Peyer's patch (tissue), 4 donors: ENCODE data around the gene TCF12. TPM values are rescaled to one million over a fixed set of nuclear protein-coding genes. Genes with fewer than 3 reads are reported as not detected.

Experiments used
- DNase-seq, 3 donors: peaks; one replicate each; pipeline ENCODE4 v3.0.0-alpha.2; 2017 to 2019
- H3K27ac ChIP-seq, 4 donors: fragments of 200-600 bp; sonication (generic); one replicate each; pipeline ENCODE4 v1.5.1; 2016 to 2019
- H3K27me3 ChIP-seq, 2 donors: fragments of 200-600 bp; sonication (generic); one replicate each; pipeline ENCODE4 v1.5.1; 2019
- H3K36me3 ChIP-seq, 3 donors: fragments of 200-600 bp; sonication (generic); one replicate each; pipeline ENCODE4 v1.5.1; 2016 to 2019
- H3K4me1 ChIP-seq, 4 donors: fragments of 200-600 bp; sonication (generic); one replicate each; pipeline ENCODE4 v1.5.1; 2016 to 2019
- H3K4me3 ChIP-seq, 4 donors: fragments of 200-600 bp; sonication (generic); 1 replicate in 3 of 4; 2 replicates in 1 of 4; pipeline ENCODE4 v1.5.1; 2016 to 2019; ENCODE audit warnings: mild to moderate bottlenecking in 1 of 4
- H3K9me3 ChIP-seq, 4 donors: fragments of 200-600 bp; sonication (generic); one replicate each; pipeline ENCODE4 v1.5.1; 2016 to 2019; ENCODE audit warnings: mild to moderate bottlenecking in 1 of 4
- POLR2A ChIP-seq, 2 donors: fragments of 450-650 bp; IDR thresholded peaks; one replicate each; pipeline ENCODE4 v1.5.1; 2017; ENCODE audit warnings: antibody characterized with exemption in 2 of 2, mild to moderate bottlenecking in 2 of 2, moderate library complexity in 2 of 2
- total RNA-seq, 4 donors: library from RNA; depleted of rRNA; stranded (reverse); fragments of >200 nt; gene quantifications; one replicate each; pipeline ENCODE4 v1.1.0, GENCODE V29; 2016
- TF ChIP-seq, protein P1 (sequence below), 6 experiments: fragments of 450-650 bp in 4 of 6; fragments of 200-600 bp in 2 of 6; sonication (generic) in 1 of 6; IDR thresholded peaks; one replicate each; pipeline ENCODE4 v1.5.1; 2017 to 2019; ENCODE audit warnings: antibody characterized with exemption in 6 of 6, mild to moderate bottlenecking in 3 of 6, moderate library complexity in 1 of 6

The TCF12 gene
- total RNA-seq, 4 donors from 2014 or later = 98.4 to 815 (median 215) TPM

DNA sequence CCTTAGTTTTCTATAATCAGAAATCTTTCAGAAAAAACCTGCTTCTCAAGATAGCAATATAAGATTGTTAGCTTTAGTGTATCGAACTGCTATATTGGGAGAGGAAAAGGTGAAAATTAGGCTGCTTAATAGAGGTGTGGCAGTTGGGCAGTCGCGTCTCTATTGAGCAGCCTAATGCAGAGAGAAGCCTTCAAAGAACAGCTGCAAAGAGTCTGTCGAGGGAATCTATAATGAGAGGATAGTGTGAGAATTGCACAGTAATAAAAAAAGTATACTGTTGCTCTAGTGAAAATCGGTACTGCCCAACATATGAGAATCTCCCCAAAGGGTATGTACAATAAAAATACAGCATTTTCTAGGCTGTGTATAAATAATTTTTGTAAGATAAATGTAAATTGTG, 184.4 kb downstream of the TCF12 start:
- no peak for DNase-seq
- H3K27me3 ChIP-seq = no peaks in the 10 kb centered on the region
- no peaks in the 10 kb centered on the region for H3K4me1 ChIP-seq
- H3K36me3 ChIP-seq = no peaks in the 10 kb centered on the region
- TF ChIP-seq, protein P1, sequence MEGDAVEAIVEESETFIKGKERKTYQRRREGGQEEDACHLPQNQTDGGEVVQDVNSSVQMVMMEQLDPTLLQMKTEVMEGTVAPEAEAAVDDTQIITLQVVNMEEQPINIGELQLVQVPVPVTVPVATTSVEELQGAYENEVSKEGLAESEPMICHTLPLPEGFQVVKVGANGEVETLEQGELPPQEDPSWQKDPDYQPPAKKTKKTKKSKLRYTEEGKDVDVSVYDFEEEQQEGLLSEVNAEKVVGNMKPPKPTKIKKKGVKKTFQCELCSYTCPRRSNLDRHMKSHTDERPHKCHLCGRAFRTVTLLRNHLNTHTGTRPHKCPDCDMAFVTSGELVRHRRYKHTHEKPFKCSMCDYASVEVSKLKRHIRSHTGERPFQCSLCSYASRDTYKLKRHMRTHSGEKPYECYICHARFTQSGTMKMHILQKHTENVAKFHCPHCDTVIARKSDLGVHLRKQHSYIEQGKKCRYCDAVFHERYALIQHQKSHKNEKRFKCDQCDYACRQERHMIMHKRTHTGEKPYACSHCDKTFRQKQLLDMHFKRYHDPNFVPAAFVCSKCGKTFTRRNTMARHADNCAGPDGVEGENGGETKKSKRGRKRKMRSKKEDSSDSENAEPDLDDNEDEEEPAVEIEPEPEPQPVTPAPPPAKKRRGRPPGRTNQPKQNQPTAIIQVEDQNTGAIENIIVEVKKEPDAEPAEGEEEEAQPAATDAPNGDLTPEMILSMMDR (IDR thresholded peaks at IDR 0.05) = no peak
- TF ChIP-seq POLR2A (IDR thresholded peaks at IDR 0.05) = no peak
- H3K27ac ChIP-seq = no peak overlapping the region
- H3K4me3 ChIP-seq = no peak overlapping the region
- no peaks in the 10 kb centered on the region for H3K9me3 ChIP-seq

DNA sequence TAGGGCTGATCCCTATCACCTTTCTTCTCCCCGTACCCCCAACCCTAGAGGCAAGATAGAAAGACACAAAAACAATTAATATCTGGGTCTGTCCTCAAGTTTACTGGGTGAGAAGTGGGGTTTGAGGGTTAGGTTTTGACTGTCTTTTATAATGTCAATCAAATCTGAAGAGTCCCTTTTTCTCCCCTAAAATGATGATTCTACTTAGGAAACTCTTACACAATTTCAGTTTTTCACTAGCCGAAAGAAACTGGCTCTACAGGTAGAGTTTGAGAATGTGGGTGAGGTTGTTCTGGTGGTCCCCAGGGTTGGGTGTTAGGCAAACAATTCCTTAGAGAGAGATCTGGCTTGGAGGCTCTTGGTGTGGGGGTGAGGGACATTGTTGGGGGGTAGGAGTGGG, 189.9 kb downstream of the TCF12 start:
- Histone ChIP-seq H3K9me3 (no peaks in the 10 kb centered on the region), H3K4me1 (peaks cover 0 to 10% (median 0%) of the 10 kb centered on the region in 4 donors), H3K27me3 (no peaks in the 10 kb centered on the region), H3K36me3 (no peaks in the 10 kb centered on the region), H3K27ac (no peak overlapping the region), H3K4me3 (no peak overlapping the region)
- no peak for TF ChIP-seq POLR2A (IDR thresholded peaks at IDR 0.05)
- TF ChIP-seq, protein P1 (IDR thresholded peaks at IDR 0.05) = no peak
- DNase-seq = no peak

DNA sequence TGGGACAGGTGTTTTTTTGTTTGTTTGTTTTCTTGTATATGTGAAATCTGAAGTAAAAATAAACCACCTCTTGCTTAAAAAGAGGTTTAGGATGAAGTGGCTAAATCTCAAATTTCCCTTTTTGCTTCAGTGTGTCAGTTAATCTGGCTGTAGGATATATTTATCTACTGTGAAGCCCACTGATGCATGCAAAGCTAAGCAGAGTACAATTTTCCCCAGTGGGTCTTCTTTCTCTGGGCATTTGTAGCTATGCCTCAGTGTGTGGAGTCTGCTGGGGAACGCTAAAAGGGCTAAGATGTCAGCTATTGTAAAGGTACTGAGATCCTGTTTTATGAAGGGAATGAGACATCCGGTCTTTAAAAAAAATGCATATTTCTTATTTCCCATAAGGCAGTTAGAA, 190.6 kb downstream of the TCF12 start:
- Histone ChIP-seq H3K36me3 (no peaks in the 10 kb centered on the region), H3K4me1 (peaks cover 0 to 17% (median 0%) of the 10 kb centered on the region in 4 donors), H3K27me3 (no peaks in the 10 kb centered on the region), H3K9me3 (no peaks in the 10 kb centered on the region), H3K27ac (no peak overlapping the region), H3K4me3 (no peak overlapping the region)
- no peak for TF ChIP-seq POLR2A (IDR thresholded peaks at IDR 0.05)
- TF ChIP-seq, protein P1 (IDR thresholded peaks at IDR 0.05) = no peak
- DNase-seq = no peak

DNA sequence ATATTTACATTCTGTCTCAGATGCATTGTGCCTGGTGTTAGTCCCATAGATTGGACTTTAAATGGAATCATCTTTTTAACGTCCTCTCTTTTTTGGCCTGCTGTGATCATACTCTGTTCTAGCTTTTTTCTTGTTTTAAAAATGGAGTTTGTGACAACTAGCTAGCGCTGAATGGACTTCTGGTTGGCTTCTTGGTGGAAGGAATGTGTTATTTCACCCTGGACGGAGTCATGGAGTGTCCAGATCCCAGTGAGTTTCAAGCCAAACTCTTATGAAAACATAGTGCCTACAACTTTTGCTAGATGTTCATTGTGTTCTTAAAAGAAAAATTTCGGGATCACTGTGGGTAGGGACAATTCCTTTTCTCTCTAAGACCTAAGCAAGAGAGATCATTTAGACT, 192.6 kb downstream of the TCF12 start:
- Histone ChIP-seq H3K4me1 (peaks cover 0 to 25% (median 0%) of the 10 kb centered on the region in 4 donors), H3K9me3 (no peaks in the 10 kb centered on the region), H3K27me3 (no peaks in the 10 kb centered on the region), H3K36me3 (no peaks in the 10 kb centered on the region), H3K4me3 (no peak overlapping the region), H3K27ac (no peak overlapping the region)
- no peak for DNase-seq
- no peak for TF ChIP-seq POLR2A (IDR thresholded peaks at IDR 0.05)
- TF ChIP-seq, protein P1 (IDR thresholded peaks at IDR 0.05) = no peak

DNA sequence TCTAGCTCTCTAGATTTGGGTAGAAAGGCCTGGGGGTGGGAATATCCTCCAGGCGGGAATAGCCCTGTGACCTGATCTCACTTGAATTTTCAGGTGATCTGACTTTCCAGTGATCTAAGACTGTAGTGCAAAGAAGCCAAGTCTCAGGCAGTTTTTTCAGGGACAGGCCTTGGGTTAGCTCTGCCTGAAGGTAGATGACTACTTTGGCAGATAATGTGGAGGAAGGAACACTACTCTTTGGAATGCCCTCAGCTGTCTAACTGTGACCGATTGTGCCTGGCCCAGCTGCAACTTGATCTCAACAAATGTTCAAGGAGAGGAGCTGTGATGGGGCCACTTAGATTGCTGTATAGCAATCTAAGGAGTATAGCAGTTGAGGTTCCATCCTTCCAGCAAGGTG, 193.7 kb downstream of the TCF12 start:
- Histone ChIP-seq H3K9me3 (no peaks in the 10 kb centered on the region), H3K4me3 (no peak overlapping the region), H3K27me3 (no peaks in the 10 kb centered on the region), H3K36me3 (no peaks in the 10 kb centered on the region), H3K27ac (no peak overlapping the region), H3K4me1 (peaks cover 0 to 34% (median 0%) of the 10 kb centered on the region in 4 donors)
- DNase-seq = no peak
- TF ChIP-seq, protein P1 (IDR thresholded peaks at IDR 0.05) = no peak
- TF ChIP-seq POLR2A (IDR thresholded peaks at IDR 0.05) = no peak

DNA sequence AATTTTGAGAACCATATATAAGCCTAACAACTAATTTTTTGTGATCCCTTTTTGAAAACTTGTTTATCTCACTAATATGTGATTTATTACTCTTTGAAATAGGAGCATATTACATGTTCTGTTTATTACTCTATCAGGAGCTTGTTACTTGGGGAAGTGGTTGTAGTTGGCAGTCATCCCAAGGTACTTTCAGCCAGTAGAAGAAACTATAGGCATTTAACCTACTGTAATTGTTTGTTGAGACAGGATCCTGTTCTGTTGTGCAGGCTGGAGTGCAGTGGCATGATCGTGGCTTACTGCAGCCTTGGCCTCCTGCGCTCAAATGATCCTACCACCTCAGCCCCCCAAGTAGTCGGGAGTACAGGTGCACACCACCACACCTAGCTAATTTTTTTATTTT, 195.6 kb downstream of the TCF12 start:
- H3K27ac ChIP-seq = no peak overlapping the region
- DNase-seq = no peak

More for the DNA sequence above, 195.6 kb downstream of the TCF12 start:
- Histone ChIP-seq H3K36me3 (no peaks in the 10 kb centered on the region), H3K9me3 (no peaks in the 10 kb centered on the region), H3K4me3 (no peak overlapping the region), H3K4me1 (peaks cover 0 to 43% (median 0%) of the 10 kb centered on the region in 4 donors), H3K27me3 (no peaks in the 10 kb centered on the region)
- TF ChIP-seq, protein P1 (IDR thresholded peaks at IDR 0.05) = no peak
- no peak for TF ChIP-seq POLR2A (IDR thresholded peaks at IDR 0.05)
